Chondrocyte (in vitro differentiated cells): ENCODE data around the gene RUFY2. TPM values are rescaled to one million over a fixed set of nuclear protein-coding genes. Genes with fewer than 3 reads are reported as not detected.

ENCODE experiments used
- DNase-seq: peaks from one replicate; pipeline ENCODE4 v3.0.0; 2021; ENCODE audit warnings: mixed read lengths, low spot score
- H3K27ac Mint-ChIP-seq: one replicate; pipeline ENCODE4 v1.8.0; 2021; ENCODE audit warnings: mild to moderate bottlenecking, moderate library complexity, mixed read lengths; ENCODE audit not compliant: unreplicated experiment
- H3K27me3 Mint-ChIP-seq: 2 replicates; pipeline ENCODE4 v1.8.0; 2021; ENCODE audit warnings: low read depth, mixed read lengths
- H3K36me3 Mint-ChIP-seq: 2 replicates; pipeline ENCODE4 v1.8.0; 2021; ENCODE audit warnings: low read depth, mixed read lengths
- H3K4me1 Mint-ChIP-seq: 2 replicates; pipeline ENCODE4 v1.8.0; 2021; ENCODE audit warnings: low read depth, mild to moderate bottlenecking, mixed read lengths
- H3K4me3 Mint-ChIP-seq: one replicate; pipeline ENCODE4 v1.8.0; 2021; ENCODE audit warnings: mild to moderate bottlenecking, moderate library complexity, mixed read lengths; ENCODE audit not compliant: unreplicated experiment
- H3K9me3 Mint-ChIP-seq: 2 replicates; pipeline ENCODE4 v1.8.0; 2021; ENCODE audit warnings: low read depth, mixed read lengths
- CTCF ChIP-seq: fragments of 200-600 bp; sonication (generic); IDR thresholded peaks from 2 replicates; pipeline ENCODE4 v1.5.0; 2021; ENCODE audit warnings: antibody characterized with exemption, mild to moderate bottlenecking, moderate library complexity
- total RNA-seq: library from RNA; stranded (reverse); gene quantifications from 3 replicates; pipeline ENCODE4 v1.2.1, GENCODE V29; 2021

Gene RUFY2
- total RNA-seq, 1 donor from 2014 or later, result 20.2 TPM

GRCh38 chr10:68346774-68347173 lies 60.3 kb downstream of the RUFY2 start:
- no peaks in the 10 kb centered on the region for H3K27me3 Mint-ChIP-seq
- H3K27ac Mint-ChIP-seq, result no peak overlapping the region
- peaks cover 19% of the 10 kb centered on the region for H3K36me3 Mint-ChIP-seq

GRCh38 chr10:68345621-68346020 lies 61.5 kb downstream of the RUFY2 start:
- H3K4me3 Mint-ChIP-seq, result no peak overlapping the region
- no peaks in the 10 kb centered on the region for H3K9me3 Mint-ChIP-seq
- H3K27me3 Mint-ChIP-seq, result no peaks in the 10 kb centered on the region
- H3K36me3 Mint-ChIP-seq, result peaks cover 26% of the 10 kb centered on the region
- H3K4me1 Mint-ChIP-seq, result no peaks in the 10 kb centered on the region
- TF ChIP-seq CTCF, result no peak
- no peak overlapping the region for H3K27ac Mint-ChIP-seq
- no peak for DNase-seq

More at GRCh38 chr10:68346774-68347173, 60.3 kb downstream of the RUFY2 start:
- no peak for DNase-seq
- Mint-ChIP-seq H3K9me3 (no peaks in the 10 kb centered on the region), H3K4me3 (no peak overlapping the region), H3K4me1 (no peaks in the 10 kb centered on the region)
- TF ChIP-seq CTCF, result no peak

GRCh38 chr10:68342909-68343516 lies 64.1 kb downstream of the RUFY2 start:
- TF ChIP-seq CTCF, result no peak
- Mint-ChIP-seq H3K4me1 (peaks cover 4% of the 10 kb centered on the region), H3K36me3 (peaks cover 45% of the 10 kb centered on the region), H3K27ac (no peak overlapping the region), H3K27me3 (no peaks in the 10 kb centered on the region), H3K4me3 (no peak overlapping the region), H3K9me3 (no peaks in the 10 kb centered on the region)
- no peak for DNase-seq

GRCh38 chr10:68340358-68341080 lies 66.6 kb downstream of the RUFY2 start:
- no peak for TF ChIP-seq CTCF
- DNase-seq, result no peak
- H3K4me1 Mint-ChIP-seq, result peaks cover 29% of the 10 kb centered on the region
- no peaks in the 10 kb centered on the region for H3K9me3 Mint-ChIP-seq
- H3K4me3 Mint-ChIP-seq, result no peak overlapping the region
- H3K27ac Mint-ChIP-seq, result peak overlapping the region; percentile 79
- H3K27me3 Mint-ChIP-seq, result no peaks in the 10 kb centered on the region
- H3K36me3 Mint-ChIP-seq, result peaks cover 48% of the 10 kb centered on the region

- no peak for TF ChIP-seq CTCF
- peak overlapping the region; percentile 79 for H3K27ac Mint-ChIP-seq
- peak overlapping the region; percentile 3 for H3K4me3 Mint-ChIP-seq
- peaks cover 43% of the 10 kb centered on the region for H3K4me1 Mint-ChIP-seq
- H3K9me3 Mint-ChIP-seq, result no peaks in the 10 kb centered on the region
- DNase-seq, result no peak
- peaks cover 32% of the 10 kb centered on the region for H3K36me3 Mint-ChIP-seq
- H3K27me3 Mint-ChIP-seq, result no peaks in the 10 kb centered on the region
These were observed 70.2 kb downstream of the RUFY2 start for GRCh38 chr10:68336754-68337351.
